Tongue (tissue), 2 donors: ENCODE measurements around the gene STAT5A. TPM values are rescaled to one million over a fixed set of nuclear protein-coding genes. Genes with fewer than 3 reads are reported as not detected.
"Not testable (repeated sequence)": the region's sequence is repeated elsewhere in the genome, so short reads cannot be mapped to it uniquely, and the experiment has no call there.

Source experiments
- DNase-seq: peaks from one replicate; pipeline ENCODE4 v3.0.0-alpha.2; 2015
- total RNA-seq: library from RNA; depleted of rRNA; stranded (reverse); fragments of >200 nt; gene quantifications from one replicate; pipeline ENCODE4 v1.2.3, GENCODE V29; 2014

The STAT5A gene
- total RNA-seq, 1 donor from 2014 or later = 39.3 TPM

DNA sequence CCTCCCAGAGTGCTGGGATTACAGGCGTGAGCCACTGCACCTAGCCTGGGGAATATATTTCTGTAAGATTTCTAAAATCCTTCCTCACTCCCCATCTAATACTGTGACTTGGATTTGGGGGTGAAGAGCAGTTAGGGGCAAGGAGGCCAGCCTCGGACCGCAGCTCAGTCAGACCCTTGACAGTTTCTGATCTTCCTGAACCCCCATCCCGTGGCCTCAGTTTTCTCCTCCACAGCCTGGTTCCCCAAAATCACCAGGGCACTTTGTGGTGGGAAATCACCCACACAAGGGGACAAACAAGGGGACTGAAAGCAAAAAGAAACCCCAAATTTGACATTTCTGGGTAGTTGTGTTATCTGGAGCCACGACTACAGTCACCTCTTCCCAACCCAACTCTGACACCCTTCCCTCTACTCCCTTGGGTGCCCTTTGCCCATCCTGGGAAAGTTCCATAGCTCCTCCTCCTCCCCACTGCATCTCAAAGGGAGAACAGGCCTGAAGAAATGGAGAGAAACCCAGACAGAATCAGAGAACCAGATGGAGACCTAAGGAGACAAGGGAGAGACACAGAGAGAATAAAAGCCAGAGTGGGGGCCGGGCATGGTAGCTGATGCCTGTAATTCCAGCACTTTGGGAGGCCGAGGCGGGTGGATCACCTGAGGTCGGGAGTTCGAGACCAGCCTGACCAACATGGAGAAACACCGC, 2.8 kb upstream of the STAT5A start:
- DNase-seq = no peak

DNA sequence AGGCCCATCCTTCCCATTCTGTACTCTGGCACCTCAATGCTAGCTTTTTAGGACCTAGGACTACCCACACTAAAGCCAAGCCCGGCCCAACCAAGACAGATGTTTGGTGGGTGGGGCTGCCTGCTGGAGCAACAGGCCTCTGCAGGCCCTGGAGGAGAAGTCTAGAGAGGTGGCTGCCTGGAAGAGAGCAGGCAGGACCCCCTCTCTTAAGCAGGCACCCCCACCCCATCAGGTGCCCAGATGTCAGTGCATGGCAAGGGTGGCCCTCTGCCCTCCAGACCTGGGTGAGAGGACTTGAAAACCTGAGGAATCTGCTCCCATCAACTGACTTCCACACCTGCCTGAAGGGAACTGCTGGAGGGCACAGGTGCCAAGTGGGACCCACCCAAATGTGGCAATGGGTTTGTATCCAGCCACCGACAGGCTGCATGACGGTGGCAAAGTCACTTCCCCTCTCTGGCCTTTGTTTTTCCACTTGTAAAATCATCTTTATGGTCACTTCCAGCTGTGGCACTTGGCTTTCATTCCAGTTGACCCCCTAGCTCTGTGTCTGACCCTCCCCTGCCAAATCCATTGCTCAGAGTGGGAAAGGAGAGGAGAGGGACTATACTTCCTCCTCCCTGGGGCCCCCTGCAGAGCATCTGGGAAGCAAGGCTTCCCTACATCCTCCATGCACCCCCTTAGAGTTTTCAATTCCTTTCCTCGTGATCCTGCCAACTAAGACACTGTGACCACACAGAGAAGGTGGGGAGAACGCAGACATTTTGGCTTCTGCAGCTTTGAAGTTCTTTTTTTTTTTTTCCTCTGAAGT, 1.7 kb upstream of the STAT5A start:
- peak; percentile 80 for DNase-seq

DNA sequence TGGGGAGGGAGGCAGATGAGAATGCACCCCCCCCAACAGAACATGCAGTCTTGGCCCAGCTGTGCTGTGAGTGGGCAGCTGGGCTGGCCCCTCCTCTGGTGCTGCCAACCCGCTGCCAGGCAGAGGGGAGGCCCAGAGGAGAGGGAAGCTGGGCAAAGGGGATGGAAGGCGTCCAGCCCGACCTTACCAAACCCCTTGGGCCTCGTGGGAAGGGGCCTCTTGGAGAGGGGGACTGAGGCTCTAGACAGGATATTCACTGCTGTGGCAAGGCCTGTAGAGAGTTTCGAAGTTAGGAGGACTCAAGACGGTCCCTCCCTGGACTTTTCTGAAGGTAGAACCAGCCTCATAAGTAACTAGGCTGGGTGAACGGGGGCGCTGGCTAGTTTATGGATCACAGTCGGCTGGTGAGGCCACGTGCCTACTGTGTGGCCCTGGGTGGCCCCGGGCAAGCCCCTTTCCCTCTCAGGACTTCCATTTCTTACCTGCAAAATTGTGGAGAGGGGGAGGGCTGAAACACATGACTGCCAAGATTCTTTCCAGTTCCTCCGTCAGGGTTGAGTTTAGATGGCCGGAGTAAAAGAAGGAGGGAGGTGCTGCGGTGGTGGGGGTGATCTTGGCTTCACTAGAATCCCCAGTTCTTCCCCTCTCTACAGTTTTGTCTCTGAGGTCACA, 857 bp upstream of the STAT5A start:
- DNase-seq = peak; percentile 89

DNA sequence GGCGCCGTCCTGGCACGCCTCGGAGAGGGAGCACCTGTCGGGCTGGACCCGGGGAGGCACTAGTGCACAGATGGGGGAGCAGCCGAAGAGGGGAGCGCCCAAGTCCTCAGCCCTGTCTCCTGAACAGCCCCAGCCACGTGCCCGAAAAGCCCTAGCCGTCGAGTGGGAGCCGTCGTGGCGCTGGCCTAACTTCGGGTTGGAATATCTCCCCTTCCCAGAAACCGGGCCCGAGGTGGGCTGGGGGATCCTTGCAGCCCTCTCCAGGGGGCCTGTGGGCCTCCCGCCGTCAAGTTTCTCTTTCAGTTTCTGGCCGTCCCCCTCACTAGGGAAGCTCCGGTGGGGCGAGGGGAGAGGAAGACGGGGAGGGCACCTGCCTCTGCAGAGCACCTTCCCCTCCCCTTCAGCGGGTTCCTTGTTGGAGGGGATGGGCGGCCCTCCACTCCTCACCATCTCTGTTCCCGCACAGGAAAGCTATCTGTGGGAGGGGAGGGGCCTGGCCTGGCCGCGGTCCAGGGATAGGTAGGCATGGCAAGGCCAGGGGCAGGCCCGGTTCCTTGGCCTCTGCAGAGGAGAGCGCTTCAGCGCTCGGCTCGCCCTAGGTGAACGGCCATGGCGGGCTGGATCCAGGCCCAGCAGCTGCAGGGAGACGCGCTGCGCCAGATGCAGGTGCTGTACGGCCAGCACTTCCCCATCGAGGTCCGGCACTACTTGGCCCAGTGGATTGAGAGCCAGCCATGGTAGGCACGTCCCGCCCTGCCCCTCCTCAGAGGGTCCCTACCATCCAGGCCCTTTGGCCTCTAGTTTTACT, 709 bp downstream of the STAT5A start:
- DNase-seq = peak; percentile 17

- no peak for DNase-seq
Measured at GRCh38 chr17:42289611-42290181, 1.4 kb downstream of the STAT5A start.

GRCh38 chr17:42290577-42290976, 2.3 kb downstream of the STAT5A start:
- DNase-seq = no peak

GRCh38 chr17:42291129-42291528, 2.8 kb downstream of the STAT5A start:
- DNase-seq = no peak

- DNase-seq = no peak
Measured at GRCh38 chr17:42294469-42295398, 6.4 kb downstream of the STAT5A start.

DNA sequence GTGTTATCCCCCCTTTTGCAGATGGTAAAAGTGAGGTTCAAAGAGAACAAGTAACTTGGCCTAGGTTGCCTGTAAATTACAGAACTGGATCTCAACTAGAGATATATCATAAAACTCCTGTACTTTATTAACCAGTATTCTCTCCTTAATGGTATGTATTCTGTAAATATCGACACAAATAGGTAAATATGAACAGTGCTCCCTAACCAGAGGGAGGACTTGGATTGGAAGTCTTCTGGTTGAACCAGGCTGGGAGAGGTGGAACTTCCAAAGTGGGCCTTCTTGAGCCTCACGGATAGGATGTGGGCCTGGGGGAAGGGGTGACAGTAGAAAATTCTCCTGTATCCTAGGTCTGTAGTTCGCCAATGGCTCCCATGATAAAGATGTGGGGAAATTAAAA, 7.7 kb downstream of the STAT5A start:
- DNase-seq = no peak

DNA sequence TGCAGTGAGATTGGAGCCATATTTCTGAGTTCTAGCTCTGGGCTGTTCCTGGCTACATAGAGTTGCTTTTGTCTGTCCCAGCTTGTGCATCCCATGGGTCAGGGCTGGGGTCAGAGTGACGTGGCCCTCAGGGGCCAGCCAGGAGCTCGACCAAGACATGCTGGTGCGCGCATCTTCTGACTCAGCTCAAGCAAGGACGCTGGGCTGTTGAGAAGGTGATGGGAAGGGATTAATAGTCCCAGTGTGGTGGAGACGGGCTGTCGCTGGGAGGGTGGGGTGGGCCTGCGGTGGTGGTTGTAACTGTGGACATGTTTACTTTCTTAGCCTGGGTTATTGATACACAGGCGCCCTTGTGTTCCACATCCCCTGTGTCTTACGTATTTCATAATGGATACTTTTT, 9.5 kb downstream of the STAT5A start:
- DNase-seq = not testable (repeated sequence)

- not testable (repeated sequence) for DNase-seq
Measured at GRCh38 chr17:42299361-42299760, 11.1 kb downstream of the STAT5A start.

GRCh38 chr17:42299913-42300312, 11.6 kb downstream of the STAT5A start:
- DNase-seq = not testable (repeated sequence)

GRCh38 chr17:42301022-42301421, 12.7 kb downstream of the STAT5A start:
- no peak for DNase-seq

DNA sequence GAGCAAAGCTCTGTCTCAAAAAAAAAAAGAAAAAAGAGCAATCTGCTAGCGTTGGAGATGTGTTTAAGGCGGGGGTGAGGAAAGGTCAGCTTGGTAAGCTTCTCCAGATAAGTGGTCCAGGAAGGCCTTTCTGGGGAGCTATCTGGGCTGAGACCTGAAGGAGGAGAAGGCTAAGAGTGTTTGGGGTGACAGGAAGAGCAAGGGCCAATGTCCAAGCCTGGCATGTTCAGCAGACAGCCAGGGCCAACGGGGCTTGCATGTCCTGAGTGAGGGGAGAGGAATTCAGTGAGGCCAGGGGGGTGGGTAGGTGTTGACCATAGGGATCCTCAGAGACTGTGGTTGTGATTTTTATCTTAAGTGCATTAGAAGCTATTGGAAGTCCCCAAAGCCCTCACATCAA, 15.4 kb downstream of the STAT5A start:
- DNase-seq = no peak

- no peak for DNase-seq
Measured at GRCh38 chr17:42304187-42305030, 16.1 kb downstream of the STAT5A start.

- DNase-seq = not testable (repeated sequence)
Measured at GRCh38 chr17:42305031-42305330, 16.7 kb downstream of the STAT5A start.

GRCh38 chr17:42305543-42306384, 17.5 kb downstream of the STAT5A start:
- DNase-seq = no peak

DNA sequence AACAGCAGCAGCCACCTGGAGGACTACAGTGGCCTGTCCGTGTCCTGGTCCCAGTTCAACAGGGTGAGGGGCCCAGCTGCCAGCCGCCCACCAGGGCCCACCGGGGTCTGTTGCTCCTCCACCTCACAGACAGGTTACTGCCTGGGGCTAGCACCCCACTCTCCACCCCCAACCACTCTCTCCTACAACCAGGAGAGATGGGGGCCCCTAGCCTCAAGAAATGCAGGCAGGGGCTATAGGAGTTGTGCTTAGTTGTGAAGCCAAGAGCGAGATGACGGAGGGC, 18.0 kb downstream of the STAT5A start:
- DNase-seq = no peak

GRCh38 chr17:42307362-42307927, 19.1 kb downstream of the STAT5A start:
- DNase-seq = no peak
